GM18511 (cell line): ENCODE results near the gene KANSL1.
"Not testable (repeated sequence)": the region's sequence is repeated elsewhere in the genome, so short reads cannot be mapped to it uniquely, and the experiment has no call there.

ENCODE experiments used
- ATAC-seq: cut with Tn5 transposase; IDR thresholded peaks from one replicate; pipeline ENCODE4 v1.9.1; 2021; ENCODE audit warnings: mild to moderate bottlenecking, moderate library complexity; ENCODE audit not compliant: unreplicated experiment

The KANSL1 gene

DNA sequence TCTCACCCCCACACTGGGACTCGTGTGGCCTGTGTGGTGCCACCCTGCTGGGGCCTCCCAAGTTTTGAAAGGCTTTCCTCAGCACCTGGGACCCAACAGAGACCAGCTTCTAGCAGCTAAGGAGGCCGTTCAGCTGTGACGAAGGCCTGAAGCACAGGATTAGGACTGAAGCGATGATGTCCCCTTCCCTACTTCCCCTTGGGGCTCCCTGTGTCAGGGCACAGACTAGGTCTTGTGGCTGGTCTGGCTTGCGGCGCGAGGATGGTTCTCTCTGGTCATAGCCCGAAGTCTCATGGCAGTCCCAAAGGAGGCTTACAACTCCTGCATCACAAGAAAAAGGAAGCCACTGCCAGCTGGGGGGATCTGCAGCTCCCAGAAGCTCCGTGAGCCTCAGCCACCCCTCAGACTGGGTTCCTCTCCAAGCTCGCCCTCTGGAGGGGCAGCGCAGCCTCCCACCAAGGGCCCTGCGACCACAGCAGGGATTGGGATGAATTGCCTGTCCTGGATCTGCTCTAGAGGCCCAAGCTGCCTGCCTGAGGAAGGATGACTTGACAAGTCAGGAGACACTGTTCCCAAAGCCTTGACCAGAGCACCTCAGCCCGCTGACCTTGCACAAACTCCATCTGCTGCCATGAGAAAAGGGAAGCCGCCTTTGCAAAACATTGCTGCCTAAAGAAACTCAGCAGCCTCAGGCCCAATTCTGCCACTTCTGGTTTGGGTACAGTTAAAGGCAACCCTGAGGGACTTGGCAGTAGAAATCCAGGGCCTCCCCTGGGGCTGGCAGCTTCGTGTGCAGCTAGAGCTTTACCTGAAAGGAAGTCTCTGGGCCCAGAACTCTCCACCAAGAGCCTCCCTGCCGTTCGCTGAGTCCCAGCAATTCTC, 166.8 kb downstream of the KANSL1 start:
- ATAC-seq: no peak

GRCh38 chr17:46025510-46026165, 167.6 kb downstream of the KANSL1 start:
- ATAC-seq: no peak

DNA sequence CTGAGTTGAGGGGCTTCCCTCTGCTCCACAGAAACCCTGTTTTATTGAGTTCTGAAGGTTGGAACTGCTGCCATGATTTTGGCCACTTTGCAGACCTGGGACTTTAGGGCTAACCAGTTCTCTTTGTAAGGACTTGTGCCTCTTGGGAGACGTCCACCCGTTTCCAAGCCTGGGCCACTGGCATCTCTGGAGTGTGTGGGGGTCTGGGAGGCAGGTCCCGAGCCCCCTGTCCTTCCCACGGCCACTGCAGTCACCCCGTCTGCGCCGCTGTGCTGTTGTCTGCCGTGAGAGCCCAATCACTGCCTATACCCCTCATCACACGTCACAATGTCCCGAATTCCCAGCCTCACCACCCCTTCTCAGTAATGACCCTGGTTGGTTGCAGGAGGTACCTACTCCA, 168.2 kb downstream of the KANSL1 start:
- no peak for ATAC-seq

DNA sequence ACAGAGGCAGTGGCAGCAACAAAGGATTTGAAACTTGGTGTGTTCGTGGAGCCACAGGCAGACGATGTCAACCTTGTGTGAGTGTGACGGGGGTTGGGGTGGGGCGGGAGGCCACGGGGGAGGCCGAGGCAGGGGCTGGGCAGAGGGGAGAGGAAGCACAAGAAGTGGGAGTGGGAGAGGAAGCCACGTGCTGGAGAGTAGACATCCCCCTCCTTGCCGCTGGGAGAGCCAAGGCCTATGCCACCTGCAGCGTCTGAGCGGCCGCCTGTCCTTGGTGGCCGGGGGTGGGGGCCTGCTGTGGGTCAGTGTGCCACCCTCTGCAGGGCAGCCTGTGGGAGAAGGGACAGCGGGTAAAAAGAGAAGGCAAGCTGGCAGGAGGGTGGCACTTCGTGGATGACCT, 168.6 kb downstream of the KANSL1 start:
- ATAC-seq: no peak

DNA sequence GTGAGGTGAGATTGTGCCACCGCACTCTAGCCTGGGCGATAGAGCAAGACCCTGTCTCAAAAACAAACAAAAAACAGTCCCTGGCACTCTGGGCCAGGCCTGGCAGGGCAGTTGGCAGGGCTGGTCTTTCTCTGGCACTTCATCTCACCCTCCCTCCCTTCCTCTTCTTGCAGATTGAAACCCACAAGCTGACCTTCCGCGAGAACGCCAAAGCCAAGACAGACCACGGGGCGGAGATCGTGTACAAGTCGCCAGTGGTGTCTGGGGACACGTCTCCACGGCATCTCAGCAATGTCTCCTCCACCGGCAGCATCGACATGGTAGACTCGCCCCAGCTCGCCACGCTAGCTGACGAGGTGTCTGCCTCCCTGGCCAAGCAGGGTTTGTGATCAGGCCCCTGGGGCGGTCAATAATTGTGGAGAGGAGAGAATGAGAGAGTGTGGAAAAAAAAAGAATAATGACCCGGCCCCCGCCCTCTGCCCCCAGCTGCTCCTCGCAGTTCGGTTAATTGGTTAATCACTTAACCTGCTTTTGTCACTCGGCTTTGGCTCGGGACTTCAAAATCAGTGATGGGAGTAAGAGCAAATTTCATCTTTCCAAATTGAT, 169.3 kb downstream of the KANSL1 start:
- ATAC-seq: no peak

DNA sequence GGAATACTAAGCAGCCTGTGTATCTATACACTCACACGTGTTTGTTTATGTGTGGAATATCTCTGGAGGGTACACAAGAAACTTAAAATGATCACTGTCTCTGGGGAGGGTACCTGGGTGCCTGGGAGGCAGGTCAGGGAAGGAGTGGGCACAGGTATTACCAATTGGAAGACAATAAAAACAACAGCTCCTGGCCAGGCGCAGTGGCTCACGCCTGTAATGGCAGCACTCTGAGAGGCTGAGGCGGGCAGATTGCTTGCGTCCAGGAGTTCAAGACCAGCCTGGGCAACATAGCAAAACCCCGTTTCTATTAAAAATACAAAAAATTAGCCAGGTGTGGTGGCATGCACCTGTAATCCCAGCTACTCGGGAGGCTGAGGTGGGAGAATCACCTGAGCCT, 169.9 kb downstream of the KANSL1 start:
- ATAC-seq: not testable (repeated sequence)

- no peak for ATAC-seq
These were observed 172.2 kb downstream of the KANSL1 start for GRCh38 chr17:46020998-46021397.

DNA sequence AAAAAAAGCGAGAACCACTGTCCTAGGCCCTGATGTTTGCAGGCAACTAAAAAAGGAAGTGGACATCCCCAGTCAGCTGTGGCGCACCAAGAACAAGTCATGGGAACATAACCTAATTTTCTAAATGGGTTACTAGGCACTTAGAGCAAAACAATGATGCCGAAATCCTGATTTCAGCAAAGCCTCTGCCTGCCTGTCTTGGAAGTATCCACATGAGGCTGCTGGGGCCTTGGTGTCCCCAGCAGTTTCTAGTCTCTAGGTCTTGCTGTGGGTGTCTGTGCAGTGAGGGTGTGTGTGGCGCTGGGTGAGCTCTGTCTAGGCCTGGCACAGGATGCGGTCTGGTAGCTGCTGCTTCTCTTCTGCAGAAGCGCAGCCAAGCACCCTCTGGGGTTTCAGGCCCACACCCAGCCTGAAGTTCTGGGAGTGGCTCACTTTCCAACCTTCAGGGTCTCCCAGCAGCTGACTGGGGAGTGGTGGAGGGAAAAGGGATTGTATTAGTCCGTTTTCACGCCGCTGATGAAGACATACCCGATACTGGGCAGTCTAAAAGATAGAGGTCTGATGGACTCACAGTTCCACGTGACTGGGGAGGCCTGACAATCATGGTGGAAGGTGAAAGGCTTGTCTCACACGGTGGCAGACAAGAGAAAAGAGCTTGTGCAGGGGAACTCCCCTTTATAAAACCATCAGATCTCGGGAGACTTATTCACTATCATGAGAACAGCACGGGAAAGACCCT, 173.0 kb downstream of the KANSL1 start:
- ATAC-seq: peak; percentile 72

GRCh38 chr17:46019408-46019925, 173.8 kb downstream of the KANSL1 start:
- ATAC-seq: not testable (repeated sequence)

DNA sequence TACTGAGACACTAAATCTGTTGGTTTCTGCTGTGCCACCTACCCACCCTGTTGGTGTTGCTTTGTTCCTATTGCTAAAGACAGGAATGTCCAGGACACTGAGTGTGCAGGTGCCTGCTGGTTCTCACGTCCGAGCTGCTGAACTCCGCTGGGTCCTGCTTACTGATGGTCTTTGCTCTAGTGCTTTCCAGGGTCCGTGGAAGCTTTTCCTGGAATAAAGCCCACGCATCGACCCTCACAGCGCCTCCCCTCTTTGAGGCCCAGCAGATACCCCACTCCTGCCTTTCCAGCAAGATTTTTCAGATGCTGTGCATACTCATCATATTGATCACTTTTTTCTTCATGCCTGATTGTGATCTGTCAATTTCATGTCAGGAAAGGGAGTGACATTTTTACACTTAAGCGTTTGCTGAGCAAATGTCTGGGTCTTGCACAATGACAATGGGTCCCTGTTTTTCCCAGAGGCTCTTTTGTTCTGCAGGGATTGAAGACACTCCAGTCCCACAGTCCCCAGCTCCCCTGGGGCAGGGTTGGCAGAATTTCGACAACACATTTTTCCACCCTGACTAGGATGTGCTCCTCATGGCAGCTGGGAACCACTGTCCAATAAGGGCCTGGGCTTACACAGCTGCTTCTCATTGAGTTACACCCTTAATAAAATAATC, 179.6 kb downstream of the KANSL1 start:
- ATAC-seq: no peak

DNA sequence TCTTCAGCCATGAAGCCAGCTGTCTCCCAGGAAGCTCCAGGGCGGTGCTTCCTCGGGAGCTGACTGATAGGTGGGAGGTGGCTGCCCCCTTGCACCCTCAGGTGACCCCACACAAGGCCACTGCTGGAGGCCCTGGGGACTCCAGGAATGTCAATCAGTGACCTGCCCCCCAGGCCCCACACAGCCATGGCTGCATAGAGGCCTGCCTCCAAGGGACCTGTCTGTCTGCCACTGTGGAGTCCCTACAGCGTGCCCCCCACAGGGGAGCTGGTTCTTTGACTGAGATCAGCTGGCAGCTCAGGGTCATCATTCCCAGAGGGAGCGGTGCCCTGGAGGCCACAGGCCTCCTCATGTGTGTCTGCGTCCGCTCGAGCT, 180.1 kb downstream of the KANSL1 start:
- ATAC-seq: no peak

- no peak for ATAC-seq
These were observed 180.6 kb downstream of the KANSL1 start for GRCh38 chr17:46012506-46013079.

GRCh38 chr17:46011711-46012505, 181.3 kb downstream of the KANSL1 start:
- ATAC-seq: no peak

- no peak for ATAC-seq
These were observed 182.5 kb downstream of the KANSL1 start for GRCh38 chr17:46010597-46011186.

DNA sequence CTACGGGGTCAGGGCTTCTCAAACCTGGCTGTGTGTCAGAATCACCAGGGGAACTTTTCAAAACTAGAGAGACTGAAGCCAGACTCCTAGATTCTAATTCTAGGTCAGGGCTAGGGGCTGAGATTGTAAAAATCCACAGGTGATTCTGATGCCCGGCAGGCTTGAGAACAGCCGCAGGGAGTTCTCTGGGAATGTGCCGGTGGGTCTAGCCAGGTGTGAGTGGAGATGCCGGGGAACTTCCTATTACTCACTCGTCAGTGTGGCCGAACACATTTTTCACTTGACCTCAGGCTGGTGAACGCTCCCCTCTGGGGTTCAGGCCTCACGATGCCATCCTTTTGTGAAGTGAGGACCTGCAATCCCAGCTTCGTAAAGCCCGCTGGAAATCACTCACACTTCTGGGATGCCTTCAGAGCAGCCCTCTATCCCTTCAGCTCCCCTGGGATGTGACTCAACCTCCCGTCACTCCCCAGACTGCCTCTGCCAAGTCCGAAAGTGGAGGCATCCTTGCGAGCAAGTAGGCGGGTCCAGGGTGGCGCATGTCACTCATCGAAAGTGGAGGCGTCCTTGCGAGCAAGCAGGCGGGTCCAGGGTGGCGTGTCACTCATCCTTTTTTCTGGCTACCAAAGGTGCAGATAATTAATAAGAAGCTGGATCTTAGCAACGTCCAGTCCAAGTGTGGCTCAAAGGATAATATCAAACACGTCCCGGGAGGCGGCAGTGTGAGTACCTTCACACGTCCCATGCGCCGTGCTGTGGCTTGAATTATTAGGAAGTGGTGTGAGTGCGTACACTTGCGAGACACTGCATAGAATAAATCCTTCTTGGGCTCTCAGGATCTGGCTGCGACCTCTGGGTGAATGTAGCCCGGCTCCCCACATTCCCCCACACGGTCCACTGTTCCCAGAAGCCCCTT, 183.3 kb downstream of the KANSL1 start:
- ATAC-seq: no peak

DNA sequence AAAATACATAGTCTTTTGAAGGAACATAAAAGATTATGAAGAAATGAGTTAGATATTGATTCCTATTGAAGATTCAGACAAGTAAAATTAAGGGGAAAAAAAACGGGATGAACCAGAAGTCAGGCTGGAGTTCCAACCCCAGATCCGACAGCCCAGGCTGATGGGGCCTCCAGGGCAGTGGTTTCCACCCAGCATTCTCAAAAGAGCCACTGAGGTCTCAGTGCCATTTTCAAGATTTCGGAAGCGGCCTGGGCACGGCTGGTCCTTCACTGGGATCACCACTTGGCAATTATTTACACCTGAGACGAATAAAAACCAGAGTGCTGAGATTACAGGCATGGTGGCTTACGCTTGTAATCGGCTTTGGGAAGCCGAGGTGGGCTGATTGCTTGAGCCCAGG, 184.6 kb downstream of the KANSL1 start:
- no peak for ATAC-seq

- ATAC-seq: no peak
These were observed 185.7 kb downstream of the KANSL1 start for GRCh38 chr17:46007461-46007965.

- not testable (repeated sequence) for ATAC-seq
These were observed 187.1 kb downstream of the KANSL1 start for GRCh38 chr17:46006082-46006481.
